Loucy (cell line): Measurements from ENCODE around the gene C11orf71.

Source experiments
- CTCF ChIP-seq: fragments of 200-600 bp; sonication (generic); conservative IDR thresholded peaks from 2 replicates; pipeline ENCODE4 v1.5.1; 2014; ENCODE audit warnings: mild to moderate bottlenecking, antibody characterized with exemption, low read length
- EZH2phosphoT487 ChIP-seq: fragments of 200-600 bp; IDR thresholded peaks from 2 replicates; pipeline ENCODE4 v1.6.1; 2018; ENCODE audit warnings: antibody characterized with exemption, mild to moderate bottlenecking, moderate library complexity, borderline replicate concordance

DNA sequence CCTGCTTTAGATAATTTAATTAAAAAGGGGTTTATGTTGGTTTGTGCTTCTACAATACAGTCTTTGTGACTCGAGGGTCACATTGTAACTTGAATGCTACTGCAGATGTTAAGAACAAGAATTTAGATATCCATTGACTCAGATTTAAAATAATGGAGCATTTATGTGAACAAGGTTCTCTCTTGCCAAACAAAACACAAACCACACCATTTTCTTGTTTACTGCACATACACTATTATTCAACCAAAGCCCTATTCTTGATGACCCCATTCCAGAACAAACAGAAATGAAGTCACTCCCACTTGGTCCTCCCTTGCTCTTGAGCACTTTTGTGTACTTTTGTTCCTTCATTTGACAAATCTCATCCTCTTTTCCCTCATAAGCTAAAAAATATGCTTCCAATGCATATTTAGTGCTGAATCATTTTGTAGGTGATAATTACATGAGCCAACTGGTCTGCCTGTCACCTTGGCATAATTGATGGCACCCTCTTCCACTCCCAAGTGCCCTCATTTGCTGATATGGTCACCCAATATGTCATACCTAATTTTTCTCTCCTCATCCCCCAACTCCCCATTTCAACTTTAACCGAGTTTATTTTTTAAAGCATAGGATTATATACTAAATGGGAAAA, 2.8 kb downstream of the C11orf71 start:
- no peak for TF ChIP-seq CTCF
- no peak for TF ChIP-seq EZH2phosphoT487
